Fibroblast of pulmonary artery (primary cell): ENCODE measurements around the gene AADACL4.

ENCODE experiments used
- DNase-seq: peaks from one replicate; pipeline ENCODE4 v3.0.0-alpha.2; 2010; ENCODE audit warnings: low read depth
- H3K4me3 ChIP-seq: replicated peaks from 2 replicates; pipeline ENCODE4 v1.5.1; 2011; ENCODE audit warnings: low read depth, mild to moderate bottlenecking, control low read depth, low read length, moderate library complexity
- CTCF ChIP-seq: IDR thresholded peaks from 2 replicates; pipeline ENCODE4 v1.5.1; 2011; ENCODE audit warnings: mild to moderate bottlenecking, control low read depth, low read length, inconsistent platforms; ENCODE audit errors: missing control alignments

AADACL4 gene

DNA sequence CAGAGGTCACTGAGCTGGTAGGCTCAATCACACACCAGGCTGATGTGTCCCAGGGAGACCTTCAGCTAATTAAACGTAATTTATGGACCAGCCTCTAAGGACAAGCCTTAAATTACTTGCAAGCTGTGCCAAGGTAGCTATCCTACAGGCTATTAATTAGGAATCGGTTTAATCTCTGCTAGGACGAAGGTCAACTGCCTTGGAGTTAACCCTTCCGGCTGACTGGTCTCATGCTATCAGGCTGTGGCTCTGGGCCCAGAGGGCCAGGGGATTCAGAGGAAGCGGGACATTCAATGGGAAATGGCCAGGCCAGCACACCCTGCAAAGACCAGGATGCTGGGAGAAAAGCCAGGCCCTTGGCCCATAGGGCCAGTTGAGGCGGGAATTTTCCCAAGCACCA lies 44.9 kb upstream of the AADACL4 start:
- DNase-seq = no peak
- TF ChIP-seq CTCF = no peak
- no peak overlapping the region for H3K4me3 ChIP-seq

DNA sequence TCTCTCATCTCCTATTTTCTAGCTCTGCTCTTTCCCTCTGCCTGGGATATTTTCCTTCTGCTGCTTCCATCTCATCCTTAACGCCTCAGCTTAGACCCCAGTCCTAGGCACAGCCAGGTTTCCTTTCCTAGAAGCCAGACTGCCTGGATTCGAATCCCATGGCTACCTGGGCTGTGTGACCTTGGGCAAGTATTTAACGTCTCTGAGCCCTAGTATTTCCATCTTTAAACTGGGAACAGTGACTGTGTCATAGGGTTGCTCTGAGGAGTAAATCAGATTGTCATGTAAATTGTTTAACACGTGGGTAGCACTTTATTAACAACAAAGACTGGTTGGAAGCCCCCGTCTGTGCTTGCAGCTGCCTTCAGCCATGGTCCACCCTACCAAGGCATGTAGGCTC lies 44.2 kb upstream of the AADACL4 start:
- no peak for TF ChIP-seq CTCF

GRCh38 chr1:12600335-12600734 lies 43.5 kb upstream of the AADACL4 start:
- no peak for TF ChIP-seq CTCF
- DNase-seq = no peak
- no peak overlapping the region for H3K4me3 ChIP-seq

More for the DNA sequence above, 44.2 kb upstream of the AADACL4 start:
- no peak for DNase-seq
- no peak overlapping the region for H3K4me3 ChIP-seq

- DNase-seq = peak; percentile 49
- peak; percentile 55 for TF ChIP-seq CTCF
- no peak overlapping the region for H3K4me3 ChIP-seq
These were observed 42.8 kb upstream of the AADACL4 start for GRCh38 chr1:12600880-12601633.

GRCh38 chr1:12601700-12602658 lies 41.9 kb upstream of the AADACL4 start:
- TF ChIP-seq CTCF = no peak
- no peak overlapping the region for H3K4me3 ChIP-seq
- DNase-seq = no peak

GRCh38 chr1:12602659-12603024 lies 41.2 kb upstream of the AADACL4 start:
- TF ChIP-seq CTCF = no peak
- no peak overlapping the region for H3K4me3 ChIP-seq
- no peak for DNase-seq
